Esophagus (tissue), 2 donors: Measurements from ENCODE around the gene CIBAR2. TPM values are rescaled to one million over a fixed set of nuclear protein-coding genes. Genes with fewer than 3 reads are reported as not detected.
"Not testable (repeated sequence)": the region's sequence is repeated elsewhere in the genome, so short reads cannot be mapped to it uniquely, and the experiment has no call there.

Experiments
- H3K27ac ChIP-seq, 2 donors: one replicate each; pipeline ENCODE4 v1.5.1; 2013; ENCODE audit warnings: low read depth in 2 of 2, mild to moderate bottlenecking in 2 of 2, inconsistent platforms in 1 of 2, low read length in 1 of 2, moderate library complexity in 1 of 2
- H3K27me3 ChIP-seq, 2 donors: one replicate each; pipeline ENCODE4 v1.6.1; 2013; ENCODE audit warnings: low read length in 2 of 2, control low read depth in 1 of 2, mild to moderate bottlenecking in 1 of 2; ENCODE audit not compliant: insufficient read depth in 2 of 2, control insufficient read depth in 1 of 2
- H3K36me3 ChIP-seq, 2 donors: one replicate each; pipeline ENCODE4 v1.6.1; 2013; ENCODE audit warnings: low read length in 1 of 2; ENCODE audit not compliant: control insufficient read depth in 2 of 2, insufficient read depth in 2 of 2
- H3K4me1 ChIP-seq, 2 donors: one replicate each; pipeline ENCODE4 v1.6.1; 2013; ENCODE audit warnings: low read length in 1 of 2; ENCODE audit not compliant: control insufficient read depth in 2 of 2, insufficient read depth in 2 of 2
- H3K4me3 ChIP-seq, 2 donors: one replicate each; pipeline ENCODE4 v1.5.1; 2013; ENCODE audit warnings: low read length in 2 of 2, mild to moderate bottlenecking in 2 of 2, low read depth in 1 of 2, moderate library complexity in 1 of 2
- H3K9me3 ChIP-seq, 2 donors: one replicate each; pipeline ENCODE4 v1.6.1; 2013; ENCODE audit warnings: mild to moderate bottlenecking in 2 of 2, low read depth in 1 of 2, low read length in 1 of 2, moderate library complexity in 1 of 2; ENCODE audit not compliant: control insufficient read depth in 2 of 2, insufficient read depth in 1 of 2
- whole genome bisulfite sequencing, 2 donors: extraction: QIAGEN DNeasy Blood & Tissue Kit; methylation state at CpG; one replicate each; pipeline ENCODE4 v1.1.7; 2013; 5-methylcytosine and 5-hydroxymethylcytosine counted together
- polyA plus RNA-seq, 2 donors: library from polyadenylated mRNA; stranded (reverse); fragments of 200-250 nt; gene quantifications; one replicate each; pipeline ENCODE4 v1.2.3, GENCODE V29; 2013
- donor health status: healthy with polysubstance abuse.
- donor health status: Bipolar disorder and iron deficiency.

The CIBAR2 gene
- polyA plus RNA-seq, 2 donors, result not detected

- WGBS, 2 donors, result 87 to 92% methylated on average over 11 of the region's 11 CpGs
- H3K9me3 ChIP-seq, result no peaks in the 10 kb centered on the region
- H3K27ac ChIP-seq, result no peak overlapping the region
These were observed 12.5 kb upstream of the CIBAR2 start for GRCh38 chr16:85124636-85125346.

GRCh38 chr16:85123891-85124635, 11.8 kb upstream of the CIBAR2 start:
- Histone ChIP-seq H3K9me3 (no peaks in the 10 kb centered on the region), H3K27me3 (no peaks in the 10 kb centered on the region), H3K27ac (peak overlapping the region; percentile 53 to 63), H3K4me1 (peaks cover 2 to 4% of the 10 kb centered on the region in 2 donors), H3K4me3 (no peak overlapping the region), H3K36me3 (no peaks in the 10 kb centered on the region)
- 51 to 64% methylated on average over 31 to 34 of the region's 34 CpGs for WGBS, 2 donors

More at GRCh38 chr16:85124636-85125346, 12.5 kb upstream of the CIBAR2 start:
- no peaks in the 10 kb centered on the region for H3K27me3 ChIP-seq
- H3K4me1 ChIP-seq, result peaks cover 2 to 4% of the 10 kb centered on the region in 2 donors
- H3K4me3 ChIP-seq, result no peak overlapping the region
- H3K36me3 ChIP-seq, result no peaks in the 10 kb centered on the region

- not testable (repeated sequence) for H3K4me1 ChIP-seq, H3K36me3 ChIP-seq, H3K9me3 ChIP-seq, H3K4me3 ChIP-seq, H3K27me3 ChIP-seq
- WGBS, 2 donors, result 90 to 94% methylated on average over 6 of the region's 6 CpGs
- H3K27ac ChIP-seq, result peak overlapping the region; percentile 53 to 63
These were observed 11.2 kb upstream of the CIBAR2 start for GRCh38 chr16:85123441-85123840.

- Histone ChIP-seq H3K9me3 (no peaks in the 10 kb centered on the region), H3K27me3 (no peaks in the 10 kb centered on the region), H3K36me3 (no peaks in the 10 kb centered on the region), H3K4me1 (peaks cover 0 to 4% of the 10 kb centered on the region in 2 donors), H3K4me3 (no peak overlapping the region), H3K27ac (no peak overlapping the region)
- WGBS, 2 donors, result 80 to 83% methylated on average over 4 of the region's 4 CpGs
These were observed 7.7 kb upstream of the CIBAR2 start for GRCh38 chr16:85120006-85120340.

- H3K27me3 ChIP-seq, result no peaks in the 10 kb centered on the region
- H3K27ac ChIP-seq, result no peak overlapping the region
- no peak overlapping the region for H3K4me3 ChIP-seq
- WGBS, 2 donors, result 87 to 92% methylated on average over 12 of the region's 12 CpGs
- no peaks in the 10 kb centered on the region for H3K9me3 ChIP-seq
- peaks cover 0 to 2% of the 10 kb centered on the region in 2 donors for H3K4me1 ChIP-seq
- no peaks in the 10 kb centered on the region for H3K36me3 ChIP-seq
These were observed 5.1 kb upstream of the CIBAR2 start for GRCh38 chr16:85117418-85117817.

GRCh38 chr16:85114909-85115567, 2.8 kb upstream of the CIBAR2 start:
- Histone ChIP-seq H3K4me3 (no peak overlapping the region), H3K27me3 (no peaks in the 10 kb centered on the region), H3K27ac (no peak overlapping the region), H3K4me1 (no peaks in the 10 kb centered on the region), H3K36me3 (no peaks in the 10 kb centered on the region), H3K9me3 (no peaks in the 10 kb centered on the region)
- WGBS, 2 donors, result 6 to 8% methylated on average over 20 of the region's 20 CpGs

GRCh38 chr16:85113913-85114312, 1.6 kb upstream of the CIBAR2 start:
- Histone ChIP-seq H3K4me1 (no peaks in the 10 kb centered on the region), H3K9me3 (no peaks in the 10 kb centered on the region), H3K36me3 (no peaks in the 10 kb centered on the region), H3K27ac (no peak overlapping the region), H3K27me3 (no peaks in the 10 kb centered on the region), H3K4me3 (no peak overlapping the region)
- WGBS, 2 donors, result 73% methylated on average over 14 of the region's 14 CpGs

- no peak overlapping the region for H3K27ac ChIP-seq
- H3K36me3 ChIP-seq, result no peaks in the 10 kb centered on the region
- no peaks in the 10 kb centered on the region for H3K4me1 ChIP-seq
- no peaks in the 10 kb centered on the region for H3K9me3 ChIP-seq
- no peak overlapping the region for H3K4me3 ChIP-seq
- 87 to 92% methylated on average over 12 to 14 of the region's 14 CpGs for WGBS, 2 donors
- H3K27me3 ChIP-seq, result no peaks in the 10 kb centered on the region
These were observed 979 bp upstream of the CIBAR2 start for GRCh38 chr16:85113168-85113733.

GRCh38 chr16:85111184-85111583, 1.1 kb downstream of the CIBAR2 start:
- Histone ChIP-seq H3K4me1 (no peaks in the 10 kb centered on the region), H3K36me3 (no peaks in the 10 kb centered on the region), H3K4me3 (no peak overlapping the region), H3K27me3 (no peaks in the 10 kb centered on the region), H3K9me3 (no peaks in the 10 kb centered on the region), H3K27ac (no peak overlapping the region)
- WGBS, 2 donors, result 87 to 91% methylated on average over 9 of the region's 9 CpGs
